Measurements from ENCODE around the gene CC2D2A.

GRCh38 chr4:15506464-15506863 lies 36.8 kb downstream of the CC2D2A start:
- TF ChIP-seq SMC3 (conservative IDR thresholded peaks at IDR 0.05; ENCODE audit: poor library complexity) = no peak
- TF ChIP-seq, protein P1, sequence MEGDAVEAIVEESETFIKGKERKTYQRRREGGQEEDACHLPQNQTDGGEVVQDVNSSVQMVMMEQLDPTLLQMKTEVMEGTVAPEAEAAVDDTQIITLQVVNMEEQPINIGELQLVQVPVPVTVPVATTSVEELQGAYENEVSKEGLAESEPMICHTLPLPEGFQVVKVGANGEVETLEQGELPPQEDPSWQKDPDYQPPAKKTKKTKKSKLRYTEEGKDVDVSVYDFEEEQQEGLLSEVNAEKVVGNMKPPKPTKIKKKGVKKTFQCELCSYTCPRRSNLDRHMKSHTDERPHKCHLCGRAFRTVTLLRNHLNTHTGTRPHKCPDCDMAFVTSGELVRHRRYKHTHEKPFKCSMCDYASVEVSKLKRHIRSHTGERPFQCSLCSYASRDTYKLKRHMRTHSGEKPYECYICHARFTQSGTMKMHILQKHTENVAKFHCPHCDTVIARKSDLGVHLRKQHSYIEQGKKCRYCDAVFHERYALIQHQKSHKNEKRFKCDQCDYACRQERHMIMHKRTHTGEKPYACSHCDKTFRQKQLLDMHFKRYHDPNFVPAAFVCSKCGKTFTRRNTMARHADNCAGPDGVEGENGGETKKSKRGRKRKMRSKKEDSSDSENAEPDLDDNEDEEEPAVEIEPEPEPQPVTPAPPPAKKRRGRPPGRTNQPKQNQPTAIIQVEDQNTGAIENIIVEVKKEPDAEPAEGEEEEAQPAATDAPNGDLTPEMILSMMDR (IDR thresholded peaks at IDR 0.05; ENCODE audit: poor library complexity, severe bottlenecking) = no peak
- TF ChIP-seq POLR2AphosphoS5 (IDR thresholded peaks at IDR 0.05) = no peak
- TF ChIP-seq EP300 (conservative IDR thresholded peaks at IDR 0.05; ENCODE audit: poor library complexity, severe bottlenecking) = no peak
- no peak for TF ChIP-seq MXI1 (conservative IDR thresholded peaks at IDR 0.05; ENCODE audit: poor library complexity, severe bottlenecking)
- no peak for TF ChIP-seq REST (IDR thresholded peaks at IDR 0.05; ENCODE audit: borderline replicate concordance)
- no peak for TF ChIP-seq EZH2 (IDR thresholded peaks at IDR 0.05; ENCODE audit: borderline replicate concordance, insufficient read depth, low read length, poor library complexity, severe bottlenecking)
- TF ChIP-seq RAD21 (conservative IDR thresholded peaks at IDR 0.05) = no peak

All from neural cell (in vitro differentiated cells).